HG02852 (cell line): Measurements from ENCODE around the gene SRPX2.
A peak's percentile ranks its signal among the peaks of the same experiment; 100 is the strongest.

Source experiments
- ATAC-seq: cut with Tn5 transposase; IDR thresholded peaks from one replicate; pipeline ENCODE4 v1.9.1; 2021; ENCODE audit warnings: mild to moderate bottlenecking, moderate library complexity; ENCODE audit not compliant: unreplicated experiment

Gene SRPX2

GRCh38 chrX:100649550-100650356, 5.8 kb downstream of the SRPX2 start:
- no peak for ATAC-seq

GRCh38 chrX:100650841-100651240, 6.8 kb downstream of the SRPX2 start:
- ATAC-seq: no peak

GRCh38 chrX:100652266-100652665, 8.3 kb downstream of the SRPX2 start:
- ATAC-seq: no peak

GRCh38 chrX:100654261-100654660, 10.3 kb downstream of the SRPX2 start:
- no peak for ATAC-seq

- ATAC-seq: no peak
Observed at GRCh38 chrX:100658941-100659381, 15.0 kb downstream of the SRPX2 start.

- no peak for ATAC-seq
Observed at GRCh38 chrX:100659431-100660137, 15.6 kb downstream of the SRPX2 start.

- no peak for ATAC-seq
Observed at GRCh38 chrX:100662170-100662569, 18.2 kb downstream of the SRPX2 start.

GRCh38 chrX:100662796-100663195, 18.8 kb downstream of the SRPX2 start:
- ATAC-seq: no peak

- ATAC-seq: no peak
Observed at GRCh38 chrX:100663642-100664041, 19.6 kb downstream of the SRPX2 start.

GRCh38 chrX:100672966-100673365, 29.0 kb downstream of the SRPX2 start:
- no peak for ATAC-seq

- no peak for ATAC-seq
Observed at GRCh38 chrX:100673397-100673953, 29.5 kb downstream of the SRPX2 start.

GRCh38 chrX:100674705-100675104, 30.7 kb downstream of the SRPX2 start:
- ATAC-seq: peak; percentile 41

- ATAC-seq: no peak
Observed at GRCh38 chrX:100677611-100678181, 33.7 kb downstream of the SRPX2 start.

- no peak for ATAC-seq
Observed at GRCh38 chrX:100680756-100681155, 36.8 kb downstream of the SRPX2 start.

- no peak for ATAC-seq
Observed at GRCh38 chrX:100681599-100681998, 37.6 kb downstream of the SRPX2 start.

GRCh38 chrX:100682939-100683338, 38.9 kb downstream of the SRPX2 start:
- ATAC-seq: no peak

- ATAC-seq: peak; percentile 48
Observed at GRCh38 chrX:100685284-100685996, 41.4 kb downstream of the SRPX2 start.

GRCh38 chrX:100685997-100686305, 42.0 kb downstream of the SRPX2 start:
- no peak for ATAC-seq

- peak; percentile 58 for ATAC-seq
Observed at GRCh38 chrX:100687128-100687527, 43.1 kb downstream of the SRPX2 start.

GRCh38 chrX:100687546-100687945, 43.5 kb downstream of the SRPX2 start:
- ATAC-seq: peak; percentile 81

- ATAC-seq: no peak
Observed at GRCh38 chrX:100695302-100695701, 51.3 kb downstream of the SRPX2 start.
